Measurements from ENCODE around the gene ABCG1. TPM values are rescaled to one million over a fixed set of nuclear protein-coding genes. Genes with fewer than 3 reads are reported as not detected.
"Not testable (repeated sequence)": the region's sequence is repeated elsewhere in the genome, so short reads cannot be mapped to it uniquely, and the experiment has no call there.

Gene ABCG1
- 7.8 and 9.0 TPM in 2 replicates for total RNA-seq (2014; rRNA removed; shearing (Covaris generic))

GRCh38 chr21:42218836-42219605, at the start of gene ABCG1:
Gene ABCG1 (plus strand): TSS chr21:42219140. CDS start chr21:42219263, 123 bp downstream.
- no peak for DNase-seq (ENCODE audit: low spot score)

GRCh38 chr21:42169758-42170157, 49.2 kb upstream of the ABCG1 start:
- no peak for DNase-seq (ENCODE audit: low spot score)

GRCh38 chr21:42171091-42172053, 47.6 kb upstream of the ABCG1 start:
- no peak for DNase-seq (ENCODE audit: low spot score)

- no peak for DNase-seq (ENCODE audit: low spot score)
Observed at GRCh38 chr21:42172596-42173483, 46.1 kb upstream of the ABCG1 start.

GRCh38 chr21:42174173-42174572, 44.8 kb upstream of the ABCG1 start:
- DNase-seq (ENCODE audit: low spot score), result no peak

- DNase-seq (ENCODE audit: low spot score), result no peak
Observed at GRCh38 chr21:42175110-42175710, 43.7 kb upstream of the ABCG1 start.

- DNase-seq (ENCODE audit: low spot score), result no peak
Observed at GRCh38 chr21:42176859-42177258, 42.1 kb upstream of the ABCG1 start.

- DNase-seq (ENCODE audit: low spot score), result no peak
Observed at GRCh38 chr21:42179316-42179715, 39.6 kb upstream of the ABCG1 start.

- not testable (repeated sequence) for DNase-seq (ENCODE audit: low spot score)
Observed at GRCh38 chr21:42180001-42180400, 38.9 kb upstream of the ABCG1 start.

GRCh38 chr21:42182713-42183371, 36.1 kb upstream of the ABCG1 start:
- DNase-seq (ENCODE audit: low spot score), result no peak

- DNase-seq (ENCODE audit: low spot score), result no peak
Observed at GRCh38 chr21:42183374-42184266, 35.3 kb upstream of the ABCG1 start.

GRCh38 chr21:42186591-42186990, 32.3 kb upstream of the ABCG1 start:
- no peak for DNase-seq (ENCODE audit: low spot score)

- peak; percentile 54 for DNase-seq (ENCODE audit: low spot score)
Observed at GRCh38 chr21:42187976-42188653, 30.8 kb upstream of the ABCG1 start.

- DNase-seq (ENCODE audit: low spot score), result no peak
Observed at GRCh38 chr21:42188663-42189062, 30.3 kb upstream of the ABCG1 start.

GRCh38 chr21:42189431-42189830, 29.5 kb upstream of the ABCG1 start:
- DNase-seq (ENCODE audit: low spot score), result no peak

- no peak for DNase-seq (ENCODE audit: low spot score)
Observed at GRCh38 chr21:42189860-42190485, 29.0 kb upstream of the ABCG1 start.

- DNase-seq (ENCODE audit: low spot score), result no peak
Observed at GRCh38 chr21:42190486-42190863, 28.5 kb upstream of the ABCG1 start.

- no peak for DNase-seq (ENCODE audit: low spot score)
Observed at GRCh38 chr21:42191064-42191463, 27.9 kb upstream of the ABCG1 start.

Data from H4 (cell line).